Kidney (tissue), 14 donors: Measurements from ENCODE around the gene GPC1. TPM values are rescaled to one million over a fixed set of nuclear protein-coding genes. Genes with fewer than 3 reads are reported as not detected.

ENCODE experiments used
- DNase-seq, 5 donors: peaks; one replicate each; pipeline ENCODE4 v3.0.0-alpha.2; 2013 to 2020
- FAIRE-seq: peaks from 2 replicates; lab custom pipeline; 2012; peaks lifted over from hg19 to GRCh38; lab: Jason Lieb, UNC
- H3K27ac ChIP-seq, 2 donors: one replicate each; pipeline ENCODE4 v1.7.0; 2013; ENCODE audit warnings: low read depth in 2 of 2, low read length in 2 of 2, inconsistent platforms in 1 of 2
- H3K27me3 ChIP-seq: one replicate; pipeline ENCODE4 v1.7.1; 2013; ENCODE audit warnings: low read length, inconsistent platforms; ENCODE audit not compliant: control insufficient read depth, insufficient read depth
- H3K36me3 ChIP-seq, 3 donors: one replicate each; pipeline versions ENCODE4 v1.7.0 to v1.7.1; 2013; ENCODE audit warnings: low read length in 3 of 3, control low read depth in 1 of 3, inconsistent platforms in 1 of 3; ENCODE audit not compliant: insufficient read depth in 3 of 3, control insufficient read depth in 2 of 3
- H3K4me1 ChIP-seq, 3 donors: one replicate each; pipeline versions ENCODE4 v1.7.0 to v1.7.1; 2013; ENCODE audit warnings: low read length in 3 of 3, inconsistent platforms in 1 of 3, low read depth in 1 of 3; ENCODE audit not compliant: control insufficient read depth in 2 of 3, insufficient read depth in 2 of 3
- H3K4me3 ChIP-seq, 3 donors: one replicate each; pipeline versions ENCODE4 v1.7.0 to v1.8.1; 2013; ENCODE audit warnings: low read length in 3 of 3, control low read depth in 1 of 3, inconsistent platforms in 1 of 3
- H3K9ac ChIP-seq, 3 donors: one replicate each; pipeline versions ENCODE4 v1.7.0 to v1.7.1; 2013; ENCODE audit warnings: low read length in 3 of 3, control low read depth in 1 of 3, inconsistent platforms in 1 of 3
- H3K9me3 ChIP-seq, 3 donors: one replicate each; pipeline versions ENCODE4 v1.7.0 to v1.7.1; 2013; ENCODE audit warnings: low read length in 3 of 3, control low read depth in 1 of 3, inconsistent platforms in 1 of 3; ENCODE audit not compliant: control insufficient read depth in 2 of 3, insufficient read depth in 1 of 3
- intact Hi-C: fragments of 100-400 bp; cut with DNase I; formaldehyde crosslinking; loops from one replicate; pipeline ENCODE4 v1.11.1; 2022
- polyA plus RNA-seq: library from polyadenylated mRNA; stranded (reverse); fragments of 350-450 nt; fragmentation: Illumina TruSeq; extraction: RNeasy Lipid Tissue Mini Kit (QIAGEN cat#74804); gene quantifications from one replicate; pipeline ENCODE4 v1.2.3, GENCODE V29; 2014; ENCODE audit warnings: low read depth, low replicate concordance; ENCODE audit not compliant: insufficient read depth
- total RNA-seq: library from RNA; stranded (reverse); fragmentation: NEBNext Ultra II Directional; extraction: Animal tissue kit (Norgen Biotek cat#: 25700); gene quantifications from one replicate; pipeline ENCODE4 v1.2.1, GENCODE V29; 2021
- TF ChIP-seq, protein P1 (sequence below): IDR thresholded peaks from 3 replicates; pipeline ENCODE4 v1.5.1; 2012; ENCODE audit warnings: mild to moderate bottlenecking, moderate library complexity, borderline replicate concordance; ENCODE audit not compliant: insufficient read depth; ENCODE audit errors: extremely low read depth
- donor health status: control.
- donor health status: control.
- donor health status: control.
- donor health status: control.
- donor health status: control.
- donor health status: DM: yes; HTN: yes; CAD: no.
- donor health status: Normal renal cell carcinoma (clear cell type).

The GPC1 gene
- total and polyA plus RNA-seq, 2 donors from 2014 or later = 18.4 to 124 TPM

DNA sequence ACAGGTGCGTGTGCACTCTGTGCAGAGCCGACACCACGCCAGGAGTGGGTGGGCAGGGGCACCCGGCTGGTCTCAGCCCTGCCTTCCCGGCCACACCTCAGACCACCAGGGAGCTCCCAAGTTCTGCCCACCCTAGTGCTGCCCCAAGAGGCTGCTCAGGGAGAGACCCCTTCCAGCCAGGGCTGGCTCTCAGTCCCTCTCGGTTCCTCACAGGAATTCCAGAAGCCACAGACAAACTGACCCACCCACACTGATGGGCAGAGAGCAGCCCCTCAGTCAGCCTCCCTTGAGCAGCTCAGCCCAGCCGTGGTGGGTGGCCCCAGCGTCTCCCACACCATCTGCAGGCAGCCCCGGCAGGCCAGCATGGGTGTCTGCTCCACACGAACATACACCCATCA lies 33.8 kb downstream of the GPC1 start:
- Histone ChIP-seq H3K27ac (no peak overlapping the region), H3K4me1 (no peaks in the 10 kb centered on the region), H3K27me3 (no peaks in the 10 kb centered on the region), H3K36me3 (peaks cover 0 to 2% (median 2%) of the 10 kb centered on the region in 3 donors), H3K9me3 (peaks cover 0 to 2% (median 0%) of the 10 kb centered on the region in 3 donors), H3K9ac (no peak overlapping the region), H3K4me3 (no peak overlapping the region)
- intact Hi-C loops = no loop called here
- FAIRE-seq = no peak
- DNase-seq = peak in 3 of 5 donors; percentile 28 to 57 (median 50)
- TF ChIP-seq, protein P1, sequence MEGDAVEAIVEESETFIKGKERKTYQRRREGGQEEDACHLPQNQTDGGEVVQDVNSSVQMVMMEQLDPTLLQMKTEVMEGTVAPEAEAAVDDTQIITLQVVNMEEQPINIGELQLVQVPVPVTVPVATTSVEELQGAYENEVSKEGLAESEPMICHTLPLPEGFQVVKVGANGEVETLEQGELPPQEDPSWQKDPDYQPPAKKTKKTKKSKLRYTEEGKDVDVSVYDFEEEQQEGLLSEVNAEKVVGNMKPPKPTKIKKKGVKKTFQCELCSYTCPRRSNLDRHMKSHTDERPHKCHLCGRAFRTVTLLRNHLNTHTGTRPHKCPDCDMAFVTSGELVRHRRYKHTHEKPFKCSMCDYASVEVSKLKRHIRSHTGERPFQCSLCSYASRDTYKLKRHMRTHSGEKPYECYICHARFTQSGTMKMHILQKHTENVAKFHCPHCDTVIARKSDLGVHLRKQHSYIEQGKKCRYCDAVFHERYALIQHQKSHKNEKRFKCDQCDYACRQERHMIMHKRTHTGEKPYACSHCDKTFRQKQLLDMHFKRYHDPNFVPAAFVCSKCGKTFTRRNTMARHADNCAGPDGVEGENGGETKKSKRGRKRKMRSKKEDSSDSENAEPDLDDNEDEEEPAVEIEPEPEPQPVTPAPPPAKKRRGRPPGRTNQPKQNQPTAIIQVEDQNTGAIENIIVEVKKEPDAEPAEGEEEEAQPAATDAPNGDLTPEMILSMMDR = no peak

DNA sequence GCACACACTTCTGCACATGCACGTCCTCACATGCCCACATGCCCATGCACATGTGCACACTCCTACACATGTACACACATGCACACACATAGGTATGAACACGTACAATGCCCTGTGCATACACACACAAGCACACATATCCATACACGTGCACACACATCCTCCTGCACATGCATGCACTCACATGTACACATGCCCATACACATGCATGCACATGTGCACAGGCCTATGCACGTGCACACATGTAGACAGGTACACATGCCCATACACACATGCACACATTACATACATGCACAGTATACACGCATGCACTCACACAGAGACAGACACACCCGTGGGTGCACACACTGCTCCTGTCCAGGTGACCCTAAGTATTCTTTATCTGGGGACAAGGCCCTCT lies 34.3 kb downstream of the GPC1 start:
- intact Hi-C loops = no loop called here
- H3K4me3 ChIP-seq = no peak overlapping the region
- H3K9ac ChIP-seq = no peak overlapping the region
- TF ChIP-seq, protein P1 = no peak
- H3K4me1 ChIP-seq = no peaks in the 10 kb centered on the region
- no peaks in the 10 kb centered on the region for H3K27me3 ChIP-seq
- H3K9me3 ChIP-seq = peaks cover 0 to 2% (median 0%) of the 10 kb centered on the region in 3 donors
- H3K36me3 ChIP-seq = peaks cover 0 to 2% (median 0%) of the 10 kb centered on the region in 3 donors
- no peak overlapping the region for H3K27ac ChIP-seq
- FAIRE-seq (no peak), DNase-seq (peak in 1 of 5 donors; percentile 38)

DNA sequence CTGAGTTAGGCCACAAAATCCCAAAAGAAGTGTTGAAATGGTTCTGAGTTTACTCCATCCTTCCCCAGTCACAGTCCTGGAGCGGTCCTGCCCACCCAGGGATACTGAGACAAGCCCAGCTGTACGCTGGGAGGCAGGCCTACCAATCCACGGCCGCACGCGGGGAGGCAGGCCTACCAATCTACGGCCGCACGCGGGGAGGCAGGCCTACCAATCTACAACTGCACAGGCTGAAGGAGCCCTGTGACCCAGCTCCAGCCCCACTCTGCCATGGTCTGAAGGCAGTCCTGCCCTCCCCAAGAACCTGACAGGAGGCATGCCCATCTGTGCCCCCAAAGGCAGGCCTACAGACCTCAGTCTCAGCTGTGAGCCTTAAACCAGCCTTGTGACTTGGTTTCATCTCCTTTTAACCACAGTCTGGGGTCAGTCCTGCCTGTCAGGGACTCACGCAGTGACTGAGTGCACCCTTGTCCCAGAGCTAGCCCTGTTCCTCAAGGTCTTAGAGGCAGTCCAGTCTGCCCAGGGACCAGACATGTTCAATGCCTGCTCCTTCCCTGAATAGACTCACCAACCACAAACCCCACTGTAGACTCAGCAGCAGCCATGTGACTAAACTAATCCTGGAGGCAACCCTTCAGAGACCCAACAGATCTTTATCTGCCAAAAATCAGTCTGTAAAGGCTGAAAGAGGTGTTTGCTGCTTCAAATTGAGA lies 36.8 kb downstream of the GPC1 start:
- H3K9me3 ChIP-seq = peaks cover 0 to 5% (median 2%) of the 10 kb centered on the region in 3 donors
- peaks cover 0 to 2% (median 0%) of the 10 kb centered on the region in 3 donors for H3K36me3 ChIP-seq
- H3K27me3 ChIP-seq = no peaks in the 10 kb centered on the region
- no peak overlapping the region for H3K9ac ChIP-seq
- no peak for FAIRE-seq
- DNase-seq = peak in 1 of 5 donors; percentile 52
- H3K27ac ChIP-seq = no peak overlapping the region
- TF ChIP-seq, protein P1 = no peak
- intact Hi-C loops = no loop called here
- H3K4me3 ChIP-seq = no peak overlapping the region
- no peaks in the 10 kb centered on the region for H3K4me1 ChIP-seq
